ENCODE results near the gene DPP10. TPM values are rescaled to one million over a fixed set of nuclear protein-coding genes. Genes with fewer than 3 reads are reported as not detected.
"Not testable (repeated sequence)": the region's sequence is repeated elsewhere in the genome, so short reads cannot be mapped to it uniquely, and the experiment has no call there.

The DPP10 gene
- total RNA-seq, 1 donor: not detected

DNA sequence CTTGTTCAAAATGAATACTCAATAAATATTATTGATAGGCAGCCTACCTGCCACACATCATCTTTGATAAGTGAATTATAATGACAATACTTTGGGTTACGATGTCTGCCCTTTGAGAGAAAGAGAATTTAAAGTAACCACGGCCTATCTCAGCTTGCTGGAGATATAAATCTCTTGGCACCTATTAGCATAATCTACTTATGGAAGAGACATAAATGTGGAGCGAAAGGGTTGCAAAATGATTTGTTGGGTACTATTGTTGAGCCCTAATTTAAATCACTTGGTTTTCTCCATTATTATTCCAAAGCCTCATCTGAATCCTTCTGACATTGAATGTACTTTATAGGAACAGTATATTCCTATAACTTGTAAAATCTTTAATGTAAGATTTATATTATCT lies 520.1 kb downstream of the DPP10 start:
- no peak overlapping the region for H3K4me3 ChIP-seq (ENCODE audit: low read depth, low read length)
- no peak for DNase-seq (ENCODE audit: low read depth)
- TF ChIP-seq, protein P1, sequence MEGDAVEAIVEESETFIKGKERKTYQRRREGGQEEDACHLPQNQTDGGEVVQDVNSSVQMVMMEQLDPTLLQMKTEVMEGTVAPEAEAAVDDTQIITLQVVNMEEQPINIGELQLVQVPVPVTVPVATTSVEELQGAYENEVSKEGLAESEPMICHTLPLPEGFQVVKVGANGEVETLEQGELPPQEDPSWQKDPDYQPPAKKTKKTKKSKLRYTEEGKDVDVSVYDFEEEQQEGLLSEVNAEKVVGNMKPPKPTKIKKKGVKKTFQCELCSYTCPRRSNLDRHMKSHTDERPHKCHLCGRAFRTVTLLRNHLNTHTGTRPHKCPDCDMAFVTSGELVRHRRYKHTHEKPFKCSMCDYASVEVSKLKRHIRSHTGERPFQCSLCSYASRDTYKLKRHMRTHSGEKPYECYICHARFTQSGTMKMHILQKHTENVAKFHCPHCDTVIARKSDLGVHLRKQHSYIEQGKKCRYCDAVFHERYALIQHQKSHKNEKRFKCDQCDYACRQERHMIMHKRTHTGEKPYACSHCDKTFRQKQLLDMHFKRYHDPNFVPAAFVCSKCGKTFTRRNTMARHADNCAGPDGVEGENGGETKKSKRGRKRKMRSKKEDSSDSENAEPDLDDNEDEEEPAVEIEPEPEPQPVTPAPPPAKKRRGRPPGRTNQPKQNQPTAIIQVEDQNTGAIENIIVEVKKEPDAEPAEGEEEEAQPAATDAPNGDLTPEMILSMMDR (IDR thresholded peaks at IDR 0.05; ENCODE audit: insufficient read depth, low read length): no peak

DNA sequence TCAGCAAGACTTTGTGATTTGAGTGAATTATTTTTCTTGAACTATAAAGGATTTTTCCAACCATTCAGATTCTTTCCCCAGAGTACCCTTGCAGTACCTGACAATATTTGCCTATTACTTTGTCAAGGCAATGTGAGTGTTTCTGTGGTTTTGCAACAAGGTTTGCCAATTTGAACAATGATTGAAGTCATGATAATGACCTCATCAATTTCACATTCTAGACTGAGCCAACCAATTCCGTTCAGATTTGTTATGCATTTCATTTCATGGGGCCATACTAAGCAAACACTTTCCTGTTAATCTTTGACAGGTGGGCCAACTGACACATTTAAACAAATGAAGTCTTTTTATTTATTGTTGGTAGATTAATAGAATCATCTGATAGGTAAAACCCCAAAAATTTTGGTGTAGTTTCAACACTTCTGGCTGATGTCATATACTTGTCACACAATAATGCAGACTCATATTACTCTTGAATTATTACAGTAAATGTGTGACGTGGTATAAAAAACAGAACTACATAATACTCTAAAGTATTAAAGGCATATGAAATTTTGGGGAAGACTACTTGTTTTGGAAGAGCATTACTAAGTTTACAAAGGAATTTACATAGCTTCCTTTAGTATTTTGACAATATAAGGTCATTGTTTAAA lies 526.4 kb downstream of the DPP10 start:
- H3K4me3 ChIP-seq (ENCODE audit: low read depth, low read length): no peak overlapping the region
- TF ChIP-seq, protein P1 (IDR thresholded peaks at IDR 0.05; ENCODE audit: insufficient read depth, low read length): no peak
- no peak for DNase-seq (ENCODE audit: low read depth)

DNA sequence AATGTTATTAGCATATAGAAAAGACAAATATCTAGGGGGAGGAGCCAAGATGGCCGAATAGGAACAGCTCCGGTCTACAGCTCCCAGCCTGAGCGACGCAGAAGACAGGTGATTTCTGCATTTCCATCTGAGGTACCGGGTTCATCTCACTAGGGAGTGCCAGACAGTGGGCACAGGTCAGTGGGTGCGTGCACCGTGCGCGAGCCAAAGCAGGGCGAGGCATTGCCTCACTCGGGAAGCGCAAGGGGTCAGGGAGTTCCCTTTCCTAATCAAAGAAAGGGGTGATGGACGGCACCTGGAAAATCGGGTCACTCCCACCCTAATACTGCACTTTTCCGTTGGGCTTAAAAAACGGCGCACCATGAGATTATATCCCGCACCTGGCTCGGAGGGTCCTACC lies 561.9 kb downstream of the DPP10 start:
- DNase-seq (ENCODE audit: low read depth); H3K4me3 ChIP-seq (ENCODE audit: low read depth, low read length): not testable (repeated sequence)

DNA sequence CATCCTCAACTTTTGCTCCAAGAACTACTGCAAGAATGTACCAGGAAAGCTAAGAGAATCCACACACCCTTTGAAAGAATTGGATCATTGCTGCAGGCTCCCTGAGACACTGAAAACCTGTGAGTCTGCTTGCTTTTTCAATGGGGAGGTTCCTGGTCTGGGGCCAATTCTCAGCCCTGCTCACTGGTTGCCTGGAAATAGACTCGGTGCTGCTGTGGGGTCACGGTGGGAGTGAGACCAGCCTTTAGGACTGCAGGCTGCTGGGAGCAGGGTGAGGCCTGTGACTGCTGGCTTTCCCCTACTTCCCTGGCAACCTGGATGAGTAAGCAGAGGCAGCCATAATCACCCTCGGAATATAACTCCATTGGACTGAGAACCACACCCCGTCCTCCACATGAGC lies 569.3 kb downstream of the DPP10 start:
- TF ChIP-seq, protein P1 (IDR thresholded peaks at IDR 0.05; ENCODE audit: insufficient read depth, low read length): no peak
- H3K4me3 ChIP-seq (ENCODE audit: low read depth, low read length): no peak overlapping the region
- no peak for DNase-seq (ENCODE audit: low read depth)

DNA sequence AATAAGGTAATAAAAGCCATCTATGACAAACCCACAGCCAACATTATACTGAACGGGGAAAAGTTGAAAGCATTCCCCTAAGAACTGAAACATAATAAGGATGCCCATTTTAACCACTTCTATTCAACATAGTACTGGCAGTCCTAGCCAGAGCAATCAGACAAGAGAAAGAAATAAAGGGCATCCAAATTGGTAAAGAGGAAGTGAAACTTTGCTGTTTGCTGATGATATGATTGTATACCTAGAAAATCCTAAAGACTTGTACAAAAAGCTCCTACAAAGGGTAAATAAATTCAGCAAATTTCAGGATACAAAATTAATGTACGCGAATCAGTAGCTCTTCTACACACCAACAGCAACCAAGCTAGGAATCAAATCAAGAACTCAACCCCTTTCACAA lies 579.6 kb downstream of the DPP10 start:
- not testable (repeated sequence) for DNase-seq (ENCODE audit: low read depth); H3K4me3 ChIP-seq (ENCODE audit: low read depth, low read length)

DNA sequence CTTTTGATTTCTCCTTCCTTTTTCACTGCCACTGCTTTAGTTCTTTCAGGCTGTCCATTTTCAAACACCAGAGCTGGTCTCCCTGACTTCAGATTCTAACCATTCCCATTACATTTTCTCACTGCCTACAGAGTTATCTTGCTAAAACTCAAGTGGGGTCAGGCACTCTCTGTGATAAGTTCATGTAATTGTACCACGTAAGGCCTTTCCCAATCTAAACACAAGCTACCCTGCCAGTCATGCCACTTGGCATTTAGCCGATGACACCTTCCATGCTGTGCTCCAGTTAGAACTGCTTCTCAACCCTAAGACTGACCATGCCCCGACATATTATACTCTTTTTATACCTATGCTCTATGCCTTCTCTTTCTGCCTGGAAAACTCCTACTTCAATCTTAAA lies 592.4 kb downstream of the DPP10 start:
- no peak for DNase-seq (ENCODE audit: low read depth)
- TF ChIP-seq, protein P1 (IDR thresholded peaks at IDR 0.05; ENCODE audit: insufficient read depth, low read length): no peak
- H3K4me3 ChIP-seq (ENCODE audit: low read depth, low read length): no peak overlapping the region

DNA sequence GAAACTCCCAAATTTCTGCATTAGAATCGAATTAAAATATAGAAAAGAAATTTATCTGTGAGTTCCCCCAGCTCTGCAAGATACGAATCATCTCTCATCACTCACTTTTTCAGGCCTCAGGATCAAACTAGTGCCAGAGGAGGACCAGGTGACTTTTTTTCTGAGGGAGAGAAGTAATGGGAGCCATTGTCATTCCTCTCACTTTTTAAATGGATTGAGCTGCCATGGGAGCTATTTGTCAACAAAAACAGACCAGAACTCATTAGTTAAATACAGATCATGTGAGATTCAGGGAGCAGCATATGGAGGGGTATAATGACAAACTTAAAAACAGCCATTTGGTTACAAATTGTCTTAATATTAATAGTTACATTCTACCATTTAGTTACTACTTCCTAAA lies 594.4 kb downstream of the DPP10 start:
- DNase-seq (ENCODE audit: low read depth): no peak
- TF ChIP-seq, protein P1 (IDR thresholded peaks at IDR 0.05; ENCODE audit: insufficient read depth, low read length): no peak
- no peak overlapping the region for H3K4me3 ChIP-seq (ENCODE audit: low read depth, low read length)

DNA sequence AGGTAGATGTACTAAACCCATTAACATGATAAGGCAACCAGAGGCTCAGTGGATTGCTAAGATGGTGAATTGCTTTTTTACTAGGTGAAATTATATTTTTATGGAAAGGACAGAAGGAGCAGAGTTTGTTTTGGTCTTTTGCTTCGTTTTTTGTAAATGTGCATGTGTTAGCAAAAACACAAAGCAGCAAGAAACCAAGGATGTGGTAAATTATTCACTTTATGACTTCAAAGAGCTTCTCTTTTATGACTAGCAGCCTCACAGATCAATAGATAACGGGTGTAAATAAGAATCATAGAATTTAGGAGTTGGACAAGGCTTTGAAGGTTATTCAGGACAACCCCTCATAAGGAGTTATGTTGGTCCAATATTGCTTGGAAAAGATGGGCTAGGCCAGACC lies 615.0 kb downstream of the DPP10 start:
- H3K4me3 ChIP-seq (ENCODE audit: low read depth, low read length): no peak overlapping the region
- TF ChIP-seq, protein P1 (IDR thresholded peaks at IDR 0.05; ENCODE audit: insufficient read depth, low read length): no peak
- no peak for DNase-seq (ENCODE audit: low read depth)
